HepG2 (cell line): ENCODE results near the gene ATP13A5.

Experiments used
- CTCF ChIP-seq: sonication (generic); formaldehyde crosslinking; IDR thresholded peaks from 2 replicates; pipeline ENCODE4 v1.5.0; 2020; ENCODE audit warnings: mild to moderate bottlenecking, missing genetic modification reagents, moderate library complexity
- KDM5A ChIP-seq: fragments of 200-600 bp; sonication (generic); IDR thresholded peaks from 2 replicates; pipeline ENCODE4 v1.7.0; 2018; ENCODE audit warnings: antibody characterized with exemption, mild to moderate bottlenecking, low read length, borderline replicate concordance
- MAFK ChIP-seq, 2 experiments: IDR thresholded peaks in 1 of 2; conservative IDR thresholded peaks in 1 of 2; 2 replicates each; pipeline ENCODE4 v1.6.1; 2011; ENCODE audit warnings: improper control_type of control experiment in 2 of 2, low read length in 2 of 2
- MAZ ChIP-seq, 2 experiments: sonication (generic) in 1 of 2; formaldehyde crosslinking in 1 of 2; IDR thresholded peaks; 2 replicates each; pipeline versions ENCODE4 v1.5.0 to v1.6.1; 2012 to 2020; ENCODE audit warnings: low read depth in 2 of 2, mild to moderate bottlenecking in 2 of 2, borderline replicate concordance in 1 of 2, improper control_type of control experiment in 1 of 2, low read length in 1 of 2, missing genetic modification reagents in 1 of 2, moderate library complexity in 1 of 2
- POLR2AphosphoS5 ChIP-seq: IDR thresholded peaks from 2 replicates; pipeline ENCODE4 v1.6.1; 2012; ENCODE audit warnings: low read depth, low read length
- SMAD1 ChIP-seq: sonication (generic); formaldehyde crosslinking; IDR thresholded peaks from 2 replicates; pipeline ENCODE4 v1.4.0; 2020; ENCODE audit warnings: missing genetic modification reagents, low read depth, mild to moderate bottlenecking, borderline replicate concordance
- SMC3 ChIP-seq: IDR thresholded peaks from 2 replicates; pipeline ENCODE4 v1.6.1; 2011; ENCODE audit warnings: low read length, improper control_type of control experiment
- TCF7 ChIP-seq: sonication (generic); IDR thresholded peaks from 2 replicates; pipeline ENCODE4 v1.6.1; 2016; ENCODE audit warnings: antibody characterized with exemption, low read depth
- TCF7L2 ChIP-seq: IDR thresholded peaks from 2 replicates; pipeline ENCODE4 v1.6.1; 2011; ENCODE audit warnings: mild to moderate bottlenecking, low read depth, low read length, moderate library complexity
- ZBTB21 ChIP-seq: sonication (generic); formaldehyde crosslinking; IDR thresholded peaks from 2 replicates; pipeline ENCODE4 v1.4.0; 2020; ENCODE audit warnings: missing genetic modification reagents
- TF ChIP-seq, protein P1 (sequence below): IDR thresholded peaks from 2 replicates; pipeline ENCODE4 v1.6.1; 2018; ENCODE audit warnings: missing genetic modification reagents
- TF ChIP-seq, protein P2 (sequence below): sonication (generic); formaldehyde crosslinking; IDR thresholded peaks from 2 replicates; pipeline ENCODE4 v1.4.0; 2020; ENCODE audit warnings: missing genetic modification reagents
- TF ChIP-seq, protein P3 (sequence below): sonication (generic); formaldehyde crosslinking; IDR thresholded peaks from 2 replicates; pipeline ENCODE4 v1.4.0; 2020; ENCODE audit warnings: low read depth, mild to moderate bottlenecking, missing genetic modification reagents
- TF ChIP-seq, protein P4 (sequence below): sonication (generic); formaldehyde crosslinking; IDR thresholded peaks from 2 replicates; pipeline ENCODE4 v1.4.0; 2020; ENCODE audit warnings: missing genetic modification reagents, mild to moderate bottlenecking, borderline replicate concordance

DNA sequence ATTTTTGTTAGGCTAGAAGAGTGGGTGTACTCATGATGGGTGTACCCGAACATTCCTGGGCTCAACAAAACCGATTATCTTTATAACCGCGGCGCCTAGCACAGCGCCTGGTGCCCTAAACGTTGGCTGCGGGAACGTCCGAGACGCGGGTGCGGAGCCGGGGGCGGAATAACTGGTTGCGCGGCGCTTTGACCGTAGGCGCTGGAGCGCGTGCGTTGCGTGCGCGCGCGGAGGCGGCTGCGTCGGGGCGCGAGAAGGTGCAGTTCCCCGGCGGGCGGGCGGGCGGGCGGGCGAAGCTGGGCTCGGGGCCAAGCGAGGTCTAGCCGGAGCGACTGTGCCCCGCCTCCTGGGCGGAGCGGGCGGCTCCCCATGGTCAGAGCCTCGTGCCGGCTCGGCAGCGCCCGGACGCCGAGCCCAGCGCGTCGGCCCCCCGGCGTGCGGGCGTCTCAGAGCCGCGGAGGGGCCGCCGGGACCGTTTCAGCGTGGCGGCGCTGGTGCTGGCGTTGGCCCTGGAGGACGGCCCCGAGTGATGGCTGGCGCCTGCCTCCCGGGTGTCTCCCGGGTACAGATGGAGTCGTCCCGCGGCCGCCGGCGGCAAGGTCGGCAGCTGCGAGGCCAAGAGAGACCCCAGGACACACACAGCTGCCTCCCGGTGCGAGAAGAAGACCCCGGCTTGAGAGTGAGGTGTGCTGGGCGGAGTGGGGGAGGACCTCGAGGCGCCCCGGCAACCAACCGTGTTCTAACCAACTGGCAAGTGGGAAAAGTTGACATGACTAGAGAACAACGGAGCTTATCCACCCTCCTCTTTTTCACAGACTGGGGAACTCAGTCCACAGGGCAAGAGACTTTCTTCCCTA lies 137.5 kb downstream of the ATP13A5 start, which contains the start of gene PLAAT1:
- TF ChIP-seq MAFK (conservative IDR thresholded peaks at IDR 0.05 in 1 of 2, IDR thresholded peaks at IDR 0.05 in 1 of 2; ENCODE audit: low read length in 2 of 2), result no peak
- TF ChIP-seq, protein P1, sequence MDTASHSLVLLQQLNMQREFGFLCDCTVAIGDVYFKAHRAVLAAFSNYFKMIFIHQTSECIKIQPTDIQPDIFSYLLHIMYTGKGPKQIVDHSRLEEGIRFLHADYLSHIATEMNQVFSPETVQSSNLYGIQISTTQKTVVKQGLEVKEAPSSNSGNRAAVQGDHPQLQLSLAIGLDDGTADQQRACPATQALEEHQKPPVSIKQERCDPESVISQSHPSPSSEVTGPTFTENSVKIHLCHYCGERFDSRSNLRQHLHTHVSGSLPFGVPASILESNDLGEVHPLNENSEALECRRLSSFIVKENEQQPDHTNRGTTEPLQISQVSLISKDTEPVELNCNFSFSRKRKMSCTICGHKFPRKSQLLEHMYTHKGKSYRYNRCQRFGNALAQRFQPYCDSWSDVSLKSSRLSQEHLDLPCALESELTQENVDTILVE (CRISPR knock-in tag), result no peak
- no peak for TF ChIP-seq SMC3
- TF ChIP-seq, protein P2, sequence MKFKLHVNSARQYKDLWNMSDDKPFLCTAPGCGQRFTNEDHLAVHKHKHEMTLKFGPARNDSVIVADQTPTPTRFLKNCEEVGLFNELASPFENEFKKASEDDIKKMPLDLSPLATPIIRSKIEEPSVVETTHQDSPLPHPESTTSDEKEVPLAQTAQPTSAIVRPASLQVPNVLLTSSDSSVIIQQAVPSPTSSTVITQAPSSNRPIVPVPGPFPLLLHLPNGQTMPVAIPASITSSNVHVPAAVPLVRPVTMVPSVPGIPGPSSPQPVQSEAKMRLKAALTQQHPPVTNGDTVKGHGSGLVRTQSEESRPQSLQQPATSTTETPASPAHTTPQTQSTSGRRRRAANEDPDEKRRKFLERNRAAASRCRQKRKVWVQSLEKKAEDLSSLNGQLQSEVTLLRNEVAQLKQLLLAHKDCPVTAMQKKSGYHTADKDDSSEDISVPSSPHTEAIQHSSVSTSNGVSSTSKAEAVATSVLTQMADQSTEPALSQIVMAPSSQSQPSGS (CRISPR knock-in tag), result no peak
- no peak for TF ChIP-seq SMAD1 (CRISPR knock-in tag)
- no peak for TF ChIP-seq TCF7L2
- TF ChIP-seq CTCF (CRISPR knock-in tag), result no peak
- no peak for TF ChIP-seq MAZ (IDR thresholded peaks at IDR 0.05; ENCODE audit: borderline replicate concordance, low read depth, low read length)
- no peak for TF ChIP-seq MAZ (CRISPR knock-in tag; IDR thresholded peaks at IDR 0.05; ENCODE audit: low read depth)
- TF ChIP-seq, protein P3, sequence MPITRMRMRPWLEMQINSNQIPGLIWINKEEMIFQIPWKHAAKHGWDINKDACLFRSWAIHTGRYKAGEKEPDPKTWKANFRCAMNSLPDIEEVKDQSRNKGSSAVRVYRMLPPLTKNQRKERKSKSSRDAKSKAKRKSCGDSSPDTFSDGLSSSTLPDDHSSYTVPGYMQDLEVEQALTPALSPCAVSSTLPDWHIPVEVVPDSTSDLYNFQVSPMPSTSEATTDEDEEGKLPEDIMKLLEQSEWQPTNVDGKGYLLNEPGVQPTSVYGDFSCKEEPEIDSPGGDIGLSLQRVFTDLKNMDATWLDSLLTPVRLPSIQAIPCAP, result no peak
- no peak for TF ChIP-seq KDM5A
- no peak for TF ChIP-seq POLR2AphosphoS5
- no peak for TF ChIP-seq ZBTB21 (CRISPR knock-in tag)
- TF ChIP-seq TCF7, result no peak
- TF ChIP-seq, protein P4, sequence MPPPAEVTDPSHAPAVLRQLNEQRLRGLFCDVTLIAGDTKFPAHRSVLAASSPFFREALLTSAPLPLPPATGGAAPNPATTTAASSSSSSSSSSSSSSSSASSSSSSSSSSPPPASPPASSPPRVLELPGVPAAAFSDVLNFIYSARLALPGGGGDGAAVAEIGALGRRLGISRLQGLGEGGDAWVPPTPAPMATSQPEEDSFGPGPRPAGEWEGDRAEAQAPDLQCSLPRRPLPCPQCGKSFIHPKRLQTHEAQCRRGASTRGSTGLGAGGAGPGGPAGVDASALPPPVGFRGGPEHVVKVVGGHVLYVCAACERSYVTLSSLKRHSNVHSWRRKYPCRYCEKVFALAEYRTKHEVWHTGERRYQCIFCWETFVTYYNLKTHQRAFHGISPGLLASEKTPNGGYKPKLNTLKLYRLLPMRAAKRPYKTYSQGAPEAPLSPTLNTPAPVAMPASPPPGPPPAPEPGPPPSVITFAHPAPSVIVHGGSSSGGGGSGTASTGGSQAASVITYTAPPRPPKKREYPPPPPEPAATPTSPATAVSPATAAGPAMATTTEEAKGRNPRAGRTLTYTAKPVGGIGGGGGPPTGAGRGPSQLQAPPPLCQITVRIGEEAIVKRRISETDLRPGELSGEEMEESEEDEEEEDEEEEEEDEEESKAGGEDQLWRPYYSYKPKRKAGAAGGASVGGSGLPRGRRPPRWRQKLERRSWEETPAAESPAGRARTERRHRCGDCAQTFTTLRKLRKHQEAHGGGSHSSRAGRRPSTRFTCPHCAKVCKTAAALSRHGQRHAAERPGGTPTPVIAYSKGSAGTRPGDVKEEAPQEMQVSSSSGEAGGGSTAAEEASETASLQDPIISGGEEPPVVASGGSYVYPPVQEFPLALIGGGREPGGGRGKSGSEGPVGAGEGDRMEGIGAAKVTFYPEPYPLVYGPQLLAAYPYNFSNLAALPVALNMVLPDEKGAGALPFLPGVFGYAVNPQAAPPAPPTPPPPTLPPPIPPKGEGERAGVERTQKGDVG (CRISPR knock-in tag), result no peak
